HepG2 (cell line): ENCODE results near the gene BTBD3. TPM values are rescaled to one million over a fixed set of nuclear protein-coding genes. Genes with fewer than 3 reads are reported as not detected.
A peak's percentile ranks its signal among the peaks of the same experiment; 100 is the strongest.

Experiments
- BCL3 ChIP-seq: sonication (generic); formaldehyde crosslinking; IDR thresholded peaks from 2 replicates; pipeline ENCODE4 v1.5.1; 2020; ENCODE audit warnings: mild to moderate bottlenecking, missing genetic modification reagents, moderate library complexity
- GMEB2 ChIP-seq: IDR thresholded peaks from 2 replicates; pipeline ENCODE4 v1.6.1; 2016; ENCODE audit warnings: missing biosample characterization, missing genetic modification reagents, low read depth
- HINFP ChIP-seq: sonication (generic); formaldehyde crosslinking; IDR thresholded peaks from 2 replicates; pipeline ENCODE4 v1.4.0; 2020; ENCODE audit warnings: low read depth, mild to moderate bottlenecking, missing genetic modification reagents
- IRX3 ChIP-seq: sonication (generic); formaldehyde crosslinking; IDR thresholded peaks from 2 replicates; pipeline ENCODE4 v1.8.1; 2023; ENCODE audit warnings: mild to moderate bottlenecking, low read depth, missing genetic modification reagents, borderline replicate concordance
- PATZ1 ChIP-seq: sonication (generic); formaldehyde crosslinking; IDR thresholded peaks from 2 replicates; pipeline ENCODE4 v1.4.0; 2020; ENCODE audit warnings: missing genetic modification reagents
- XBP1 ChIP-seq: sonication (generic); formaldehyde crosslinking; IDR thresholded peaks from 2 replicates; pipeline ENCODE4 v1.5.0; 2020; ENCODE audit warnings: missing genetic modification reagents
- YEATS2 ChIP-seq: sonication (generic); formaldehyde crosslinking; IDR thresholded peaks from 2 replicates; pipeline ENCODE4 v1.4.0; 2020; ENCODE audit warnings: missing genetic modification reagents, borderline replicate concordance
- ZBTB21 ChIP-seq: sonication (generic); formaldehyde crosslinking; IDR thresholded peaks from 2 replicates; pipeline ENCODE4 v1.4.0; 2020; ENCODE audit warnings: missing genetic modification reagents
- ZNF34 ChIP-seq: sonication (generic); formaldehyde crosslinking; IDR thresholded peaks from 2 replicates; pipeline ENCODE4 v1.4.0; 2020; ENCODE audit warnings: mild to moderate bottlenecking, missing genetic modification reagents, borderline replicate concordance
- ZNF431 ChIP-seq: sonication (generic); formaldehyde crosslinking; IDR thresholded peaks from 2 replicates; pipeline ENCODE4 v1.9.0; 2022; ENCODE audit warnings: missing genetic modification reagents, low read depth, mild to moderate bottlenecking, borderline replicate concordance
- ZNF44 ChIP-seq: sonication (generic); formaldehyde crosslinking; IDR thresholded peaks from 2 replicates; pipeline ENCODE4 v1.5.1; 2020; ENCODE audit warnings: mild to moderate bottlenecking, missing genetic modification reagents
- ZNF687 ChIP-seq: sonication (generic); formaldehyde crosslinking; IDR thresholded peaks from 2 replicates; pipeline ENCODE4 v1.5.1; 2020; ENCODE audit warnings: mild to moderate bottlenecking, missing genetic modification reagents, moderate library complexity
- polyA plus RNA-seq, 8 experiments: library from polyadenylated mRNA; depleted of rRNA in 3 of 8; stranded (reverse) in 7 of 8; unstranded in 1 of 8; fragments of >200 nt; fragmentation: Illumina TruSeq in 4 of 8; extraction: Trizol in 4 of 8; gene quantifications; 2 replicates each; pipeline versions ENCODE4 v1.2.1 to v1.2.3, GENCODE V29; 2011 to 2016; ENCODE audit warnings: low read depth in 4 of 8, missing spikeins in 1 of 8, mixed read lengths in 1 of 8; ENCODE audit not compliant: insufficient read depth in 1 of 8
- total RNA-seq, 5 experiments: library from RNA; depleted of rRNA; stranded (reverse); fragments of >200 nt; fragmentation: Illumina TruSeq; extraction: Trizol; gene quantifications; 2 replicates each; pipeline ENCODE4 v1.2.3, GENCODE V29; 2016; ENCODE audit warnings: low read depth in 1 of 5
- TF ChIP-seq, protein P1 (sequence below): sonication (generic); formaldehyde crosslinking; IDR thresholded peaks from 2 replicates; pipeline ENCODE4 v1.8.0; 2022; ENCODE audit warnings: missing genetic modification reagents, mild to moderate bottlenecking, moderate library complexity, borderline replicate concordance
- TF ChIP-seq, protein P2 (sequence below): sonication (generic); formaldehyde crosslinking; IDR thresholded peaks from 2 replicates; pipeline ENCODE4 v1.8.1; 2023; ENCODE audit warnings: missing genetic modification reagents, mild to moderate bottlenecking, borderline replicate concordance

The BTBD3 gene
- total and polyA plus RNA-seq, 2 of the 13 experiments (the other 11 are each of a cell fraction or from before 2014, with no cell fraction given), result 32.2 to 41.8 TPM

DNA sequence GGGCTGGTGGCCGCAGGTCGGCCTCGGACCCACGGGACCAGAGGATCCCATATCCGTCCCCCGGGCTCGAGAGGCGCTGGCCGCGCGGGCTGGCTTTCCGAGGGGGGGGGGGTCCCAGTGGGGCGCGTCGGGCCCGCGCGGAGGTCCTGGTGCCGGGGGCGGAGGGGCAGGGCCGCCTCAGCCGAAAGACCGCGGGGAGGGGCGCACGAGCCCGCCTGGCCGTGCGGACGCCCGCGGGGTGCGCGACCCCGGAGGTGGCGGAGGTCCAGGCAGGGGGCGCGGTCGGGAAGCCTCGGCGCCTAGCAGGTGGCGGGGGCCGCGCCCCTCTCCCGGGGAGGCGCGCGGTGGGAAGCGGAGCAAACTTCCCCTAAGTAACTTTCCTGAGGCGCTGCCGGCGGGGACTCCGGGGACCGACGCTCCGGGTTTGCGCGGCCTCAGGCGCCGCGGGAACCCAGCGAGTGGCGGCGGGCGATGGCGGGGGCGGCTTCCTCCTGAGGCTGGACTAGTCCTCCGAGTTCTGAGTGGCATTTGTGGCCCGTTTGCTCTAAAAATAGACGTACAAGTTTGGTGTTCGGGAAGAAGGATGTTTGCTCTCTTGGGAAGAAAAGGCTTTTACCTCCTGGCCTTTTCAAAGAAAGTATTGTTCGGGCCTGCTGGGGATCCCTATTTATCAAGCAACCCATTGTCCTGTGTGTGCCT lies 26.5 kb upstream of the BTBD3 start (continued):
- TF ChIP-seq ZNF687 (CRISPR knock-in tag), result peak; percentile 68
- TF ChIP-seq, protein P1, sequence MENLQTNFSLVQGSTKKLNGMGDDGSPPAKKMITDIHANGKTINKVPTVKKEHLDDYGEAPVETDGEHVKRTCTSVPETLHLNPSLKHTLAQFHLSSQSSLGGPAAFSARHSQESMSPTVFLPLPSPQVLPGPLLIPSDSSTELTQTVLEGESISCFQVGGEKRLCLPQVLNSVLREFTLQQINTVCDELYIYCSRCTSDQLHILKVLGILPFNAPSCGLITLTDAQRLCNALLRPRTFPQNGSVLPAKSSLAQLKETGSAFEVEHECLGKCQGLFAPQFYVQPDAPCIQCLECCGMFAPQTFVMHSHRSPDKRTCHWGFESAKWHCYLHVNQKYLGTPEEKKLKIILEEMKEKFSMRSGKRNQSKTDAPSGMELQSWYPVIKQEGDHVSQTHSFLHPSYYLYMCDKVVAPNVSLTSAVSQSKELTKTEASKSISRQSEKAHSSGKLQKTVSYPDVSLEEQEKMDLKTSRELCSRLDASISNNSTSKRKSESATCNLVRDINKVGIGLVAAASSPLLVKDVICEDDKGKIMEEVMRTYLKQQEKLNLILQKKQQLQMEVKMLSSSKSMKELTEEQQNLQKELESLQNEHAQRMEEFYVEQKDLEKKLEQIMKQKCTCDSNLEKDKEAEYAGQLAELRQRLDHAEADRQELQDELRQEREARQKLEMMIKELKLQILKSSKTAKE (CRISPR knock-in tag), result no peak
- TF ChIP-seq, protein P2, sequence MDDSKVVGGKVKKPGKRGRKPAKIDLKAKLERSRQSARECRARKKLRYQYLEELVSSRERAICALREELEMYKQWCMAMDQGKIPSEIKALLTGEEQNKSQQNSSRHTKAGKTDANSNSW, result no peak; the same call in 1 of the 2 replicates
- TF ChIP-seq ZNF431 (CRISPR knock-in tag), result no peak; the same call in 1 of the 2 replicates
- TF ChIP-seq XBP1 (CRISPR knock-in tag), result no peak
- peak; percentile 27; the same call in 1 of the 2 replicates for TF ChIP-seq GMEB2 (CRISPR knock-in tag)
- peak; percentile 68; the same call in 1 of the 2 replicates for TF ChIP-seq BCL3
- TF ChIP-seq ZBTB21 (CRISPR knock-in tag), result no peak
- TF ChIP-seq ZNF44 (CRISPR knock-in tag), result no peak
- no peak for TF ChIP-seq YEATS2
- TF ChIP-seq PATZ1 (CRISPR knock-in tag), result peak; percentile 91
- no peak for TF ChIP-seq HINFP
- no peak for TF ChIP-seq ZNF34 (CRISPR knock-in tag)
- no peak for TF ChIP-seq IRX3 (CRISPR knock-in tag)
